Activated CD4-positive, alpha-beta T cell treated with anti-CD3 and anti-CD28 coated beads, Interleukin-2, Interleukin-6, amounts not matched to agents 100 ng/mL and 50 ng/mL, durations not matched to agents 16 hours and 8 hours (primary cell): ENCODE results near the gene SRRM3.
"Not testable (repeated sequence)": the region's sequence is repeated elsewhere in the genome, so short reads cannot be mapped to it uniquely, and the experiment has no call there.

Experiments
- DNase-seq: peaks from one replicate; pipeline ENCODE4 v3.0.0-alpha.2; 2020

SRRM3 gene

GRCh38 chr7:76191783-76192240 is 9.9 kb upstream of the SRRM3 start:
- peak; percentile 17 for DNase-seq

DNA sequence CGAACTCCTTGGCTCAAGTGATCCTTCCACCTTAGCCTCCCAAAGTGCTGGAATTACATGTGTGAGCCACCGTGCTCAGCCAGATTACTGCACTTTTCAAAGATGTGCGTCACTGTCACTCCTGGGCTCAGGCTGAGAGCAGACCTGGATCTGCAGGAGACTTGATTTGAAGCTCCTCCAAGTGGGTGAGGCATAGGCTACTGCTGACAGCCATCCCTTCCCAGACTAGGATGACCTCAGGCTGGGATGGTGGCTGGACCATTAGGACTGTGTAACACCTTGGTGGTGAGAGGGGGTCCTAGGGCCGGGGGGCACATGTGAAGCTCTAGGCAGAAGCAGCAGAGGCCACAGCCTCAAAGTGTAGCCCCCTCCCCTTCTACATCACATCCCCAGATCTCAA is 8.2 kb upstream of the SRRM3 start:
- DNase-seq: no peak

DNA sequence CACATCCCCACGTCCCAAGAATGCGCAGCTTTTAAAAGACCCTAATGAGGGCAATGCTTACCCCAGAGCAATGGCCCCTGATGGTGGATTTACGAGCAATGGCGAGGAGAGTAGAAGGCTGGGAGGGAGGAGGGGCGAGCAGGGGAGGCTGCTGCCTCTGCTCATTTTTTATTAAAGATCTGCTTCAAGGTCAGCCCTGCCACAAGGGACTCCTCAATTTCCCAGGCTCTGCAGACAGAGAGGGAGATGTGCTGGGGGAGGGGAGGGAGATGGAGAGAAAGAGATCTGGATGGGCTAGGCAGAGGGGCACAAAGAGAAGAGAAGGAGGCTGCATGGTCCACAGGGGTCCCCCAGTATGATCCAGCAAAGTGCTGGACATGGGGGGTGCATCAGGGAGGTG is 7.8 kb upstream of the SRRM3 start:
- DNase-seq: no peak

- DNase-seq: no peak
Measured at GRCh38 chr7:76196786-76197185, 4.9 kb upstream of the SRRM3 start.

- no peak for DNase-seq
Measured at GRCh38 chr7:76198202-76198601, 3.5 kb upstream of the SRRM3 start.

DNA sequence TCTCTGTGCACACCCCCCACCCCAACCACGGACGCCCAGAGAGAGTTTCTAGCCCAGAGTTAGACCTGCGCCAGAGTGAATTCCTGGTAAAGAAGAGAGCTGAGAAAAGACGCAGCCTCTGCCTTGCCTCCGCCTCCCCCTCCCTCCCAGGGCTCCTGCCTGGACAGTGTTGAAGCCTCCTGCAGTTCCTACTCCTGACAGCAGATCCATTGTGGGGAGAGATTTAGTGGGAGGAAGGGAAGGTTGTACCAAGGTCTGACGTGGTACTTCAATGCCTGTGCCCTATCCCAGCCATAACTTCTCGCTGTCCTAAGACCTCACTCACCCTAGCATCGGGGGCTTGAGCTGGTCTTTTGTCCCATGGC is 952 bp downstream of the SRRM3 start:
- no peak for DNase-seq

GRCh38 chr7:76204147-76204546 is 2.5 kb downstream of the SRRM3 start:
- DNase-seq: no peak

- DNase-seq: no peak
Measured at GRCh38 chr7:76206633-76207032, 4.9 kb downstream of the SRRM3 start.

GRCh38 chr7:76209310-76209709 is 7.6 kb downstream of the SRRM3 start:
- DNase-seq: no peak

DNA sequence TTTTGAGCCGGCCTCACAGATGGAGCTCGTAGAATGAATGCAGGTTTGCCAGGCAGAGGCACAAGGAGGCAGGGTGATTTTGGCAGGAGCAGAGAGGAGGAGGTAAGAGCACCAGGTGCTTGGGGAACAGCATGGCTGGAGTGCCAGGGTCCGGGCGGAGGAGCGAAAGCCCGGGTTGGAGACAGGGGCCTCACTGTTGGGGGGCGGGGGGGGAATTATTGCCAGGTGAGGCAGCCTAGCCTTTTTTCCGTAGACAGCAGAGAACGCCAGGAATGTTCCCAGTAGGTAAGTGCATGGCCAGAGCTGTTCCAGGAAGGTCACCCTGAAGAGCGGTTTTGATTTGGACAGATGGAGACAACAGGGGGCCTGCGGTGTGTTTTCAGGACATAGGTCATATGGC is 9.5 kb downstream of the SRRM3 start:
- DNase-seq: no peak

GRCh38 chr7:76215349-76215748 is 13.7 kb downstream of the SRRM3 start:
- DNase-seq: not testable (repeated sequence)

DNA sequence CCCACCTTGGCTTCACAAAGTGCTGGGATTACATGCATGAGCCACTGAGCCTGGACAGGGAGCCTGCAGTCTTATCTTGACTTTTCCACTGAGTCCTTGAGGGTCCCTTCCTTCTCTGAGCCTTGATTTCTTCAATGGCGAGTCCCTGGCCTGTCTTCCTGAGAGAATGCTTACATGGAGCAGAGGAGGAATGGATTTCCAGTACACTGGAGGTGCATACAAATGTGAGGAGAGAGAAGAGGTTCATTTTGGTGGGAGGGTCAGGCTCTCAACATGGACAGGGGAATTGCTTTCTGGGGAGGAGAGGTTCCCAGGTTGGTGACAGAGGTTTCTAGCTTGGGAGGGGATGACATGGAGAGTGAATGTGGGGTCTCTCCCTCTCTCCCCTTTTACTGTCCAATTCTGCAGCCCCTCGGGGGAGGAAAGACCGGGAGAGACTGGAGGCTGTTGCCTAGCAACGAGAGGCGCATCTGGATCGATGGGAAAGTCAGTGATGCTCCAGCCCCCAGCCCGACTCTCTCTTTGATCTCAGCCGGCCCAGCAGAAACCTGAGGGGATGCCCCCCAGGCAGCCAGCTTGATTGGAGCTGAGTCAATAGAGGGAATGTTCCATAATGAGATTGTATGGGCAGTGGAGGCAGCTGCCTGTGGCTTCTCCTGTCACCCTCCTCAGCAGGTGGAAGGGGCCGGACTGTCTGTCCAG is 14.8 kb downstream of the SRRM3 start:
- DNase-seq: no peak

DNA sequence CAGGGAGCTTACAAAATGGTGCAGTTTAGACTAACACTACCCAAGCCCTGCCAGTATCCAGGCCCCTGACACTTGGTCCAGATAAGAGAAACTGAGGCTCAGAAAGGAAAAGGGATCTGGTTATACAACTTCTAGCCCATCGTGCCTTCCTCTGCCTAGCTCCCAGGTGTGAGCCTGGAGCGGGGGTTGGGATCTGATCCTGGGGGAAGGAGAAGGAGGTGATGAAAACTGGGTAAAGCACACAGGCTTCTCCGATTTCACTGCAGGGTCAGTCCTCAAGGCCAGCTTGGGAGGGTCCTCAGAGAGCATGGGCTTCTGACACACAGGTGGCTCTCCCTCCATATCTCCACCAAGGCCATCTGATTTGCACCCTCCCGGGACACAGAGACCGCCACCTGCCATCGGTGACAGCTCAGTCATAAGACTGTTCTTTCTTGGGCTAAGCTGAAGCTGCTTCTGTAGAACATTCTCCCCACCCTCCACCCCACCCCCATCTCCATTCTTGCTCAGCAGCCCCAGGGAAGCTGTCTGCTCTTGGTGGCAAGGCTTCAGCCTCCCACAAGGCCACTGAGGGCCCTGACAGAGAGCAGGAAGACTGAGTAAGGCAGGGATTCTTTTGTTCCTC is 16.4 kb downstream of the SRRM3 start:
- no peak for DNase-seq

DNA sequence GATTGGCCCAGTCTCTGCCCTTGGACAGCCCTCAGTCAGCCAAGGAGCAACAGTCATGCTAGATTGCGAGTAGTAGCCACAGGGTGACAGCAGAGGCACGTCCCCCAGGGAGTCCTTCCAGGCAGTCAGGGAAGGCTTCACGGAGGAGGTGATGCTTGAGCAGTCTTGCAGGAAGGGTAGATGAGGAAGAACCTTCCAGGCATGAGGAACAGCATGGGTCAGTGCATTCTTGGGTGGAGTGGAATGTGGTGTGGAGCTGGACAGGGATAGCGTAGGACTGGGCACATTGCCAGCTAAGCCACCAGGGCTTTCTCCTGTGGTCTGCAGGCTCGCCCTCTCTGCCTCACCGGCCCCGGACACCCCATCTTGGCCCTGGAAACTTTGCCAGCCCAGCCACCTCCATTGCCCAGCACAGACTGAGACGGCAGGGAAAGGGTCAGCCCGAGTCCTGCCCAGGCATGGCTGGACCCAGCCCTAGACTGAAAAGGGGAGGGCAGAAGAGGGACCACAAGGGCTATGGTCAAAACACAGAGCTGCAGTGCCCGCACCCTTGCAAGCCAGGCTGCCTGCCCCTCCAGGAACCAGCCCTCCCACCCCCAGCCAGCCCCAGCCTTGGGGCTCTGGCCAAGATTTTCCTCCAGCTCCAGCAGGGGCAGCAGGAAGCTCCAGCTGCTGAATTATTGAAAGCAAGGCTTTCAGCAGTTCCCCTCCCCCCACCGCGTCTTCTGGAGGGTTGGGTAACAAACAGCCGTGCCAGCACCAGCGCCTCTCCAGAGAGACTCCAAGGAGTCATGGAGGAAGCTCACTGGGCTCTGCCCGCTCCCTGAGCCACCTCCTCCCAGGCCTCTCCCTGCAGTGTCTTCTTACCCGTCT is 18.7 kb downstream of the SRRM3 start:
- no peak for DNase-seq

DNA sequence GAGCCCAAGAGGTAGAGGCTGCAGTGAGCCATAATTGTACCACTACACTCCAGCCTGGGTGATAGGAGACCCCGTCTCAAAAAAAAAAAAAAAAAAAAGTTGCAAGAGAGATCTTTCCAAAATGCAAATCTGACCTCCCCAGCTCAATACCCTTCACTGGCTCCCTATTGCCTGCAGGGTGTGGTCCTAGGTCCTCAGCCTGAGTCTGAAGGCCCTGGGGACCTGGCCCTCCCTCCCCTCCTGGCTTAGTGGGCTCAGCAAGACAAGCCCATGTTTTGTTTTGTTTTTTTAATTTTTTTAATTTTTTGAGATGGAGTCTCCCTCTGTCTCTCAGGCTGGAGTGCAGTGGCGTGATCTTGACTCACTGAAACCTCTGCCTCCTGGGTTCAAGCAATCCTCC is 20.6 kb downstream of the SRRM3 start:
- no peak for DNase-seq

GRCh38 chr7:76222839-76223238 is 21.1 kb downstream of the SRRM3 start:
- no peak for DNase-seq

- no peak for DNase-seq
Measured at GRCh38 chr7:76223286-76223972, 21.7 kb downstream of the SRRM3 start.

DNA sequence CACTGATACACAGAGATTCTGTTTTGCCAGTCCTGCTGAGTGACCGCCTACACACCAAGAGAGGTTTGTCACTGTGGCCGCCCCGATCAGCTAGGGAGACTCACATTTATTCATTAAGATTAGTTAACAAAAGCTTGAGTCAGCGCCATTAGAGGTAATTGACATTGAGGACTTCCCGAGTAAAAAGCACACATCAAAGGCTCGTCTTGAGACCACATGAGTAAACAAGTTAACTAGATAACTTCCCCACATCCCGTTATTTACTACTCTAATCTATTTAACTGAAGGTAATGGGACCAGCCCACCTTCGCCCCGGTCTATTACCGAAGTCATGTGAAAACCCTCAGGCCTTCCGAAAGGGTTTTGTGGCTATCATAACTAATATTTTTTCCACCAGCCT is 23.0 kb downstream of the SRRM3 start:
- DNase-seq: no peak

GRCh38 chr7:76225379-76225778 is 23.7 kb downstream of the SRRM3 start:
- DNase-seq: peak; percentile 18

DNA sequence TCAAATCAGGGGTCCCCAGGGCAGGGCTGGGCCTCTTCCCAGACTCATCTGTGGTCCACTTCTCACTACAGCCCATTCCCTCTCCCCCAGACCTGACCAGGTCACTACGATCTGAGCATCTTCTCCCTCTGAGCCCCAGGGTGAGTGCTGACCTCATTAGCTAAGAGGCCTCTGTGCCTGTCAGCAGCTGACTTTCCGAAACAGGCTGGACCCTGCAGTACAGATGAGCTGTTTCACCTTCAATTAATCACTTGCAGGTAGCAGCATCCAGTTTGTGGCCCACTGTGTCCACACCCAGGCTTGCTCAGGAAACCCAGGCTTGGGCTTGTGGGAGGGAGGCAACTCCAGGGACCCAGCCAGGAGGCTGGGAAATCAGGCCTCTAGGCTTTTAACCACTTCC is 24.3 kb downstream of the SRRM3 start:
- DNase-seq: no peak

- DNase-seq: not testable (repeated sequence)
Measured at GRCh38 chr7:76226878-76227423, 25.3 kb downstream of the SRRM3 start.

DNA sequence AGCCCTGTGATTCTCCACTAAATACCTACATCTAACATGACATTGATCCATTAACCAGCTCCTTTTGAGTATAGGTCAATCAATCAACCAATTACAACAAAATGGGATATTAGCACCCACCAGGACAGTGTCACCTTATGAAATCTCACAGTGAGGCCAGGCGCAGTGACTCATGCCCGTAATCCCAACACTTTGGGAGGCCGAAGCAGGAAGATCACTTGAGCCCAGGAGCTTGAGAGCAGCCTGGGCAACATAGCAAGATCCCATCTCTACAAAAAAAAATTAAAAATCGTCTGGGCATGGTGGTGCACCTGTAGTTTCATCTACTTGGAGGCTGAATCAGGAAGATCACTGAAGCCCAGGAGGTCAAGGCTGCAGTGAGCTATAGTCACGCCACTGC is 28.5 kb downstream of the SRRM3 start:
- no peak for DNase-seq

- DNase-seq: no peak
Measured at GRCh38 chr7:76231071-76231470, 29.4 kb downstream of the SRRM3 start.
